ENCODE measurements around the gene PRKAA2.
"Not testable (repeated sequence)": the region's sequence is repeated elsewhere in the genome, so short reads cannot be mapped to it uniquely, and the experiment has no call there.

The PRKAA2 gene

DNA sequence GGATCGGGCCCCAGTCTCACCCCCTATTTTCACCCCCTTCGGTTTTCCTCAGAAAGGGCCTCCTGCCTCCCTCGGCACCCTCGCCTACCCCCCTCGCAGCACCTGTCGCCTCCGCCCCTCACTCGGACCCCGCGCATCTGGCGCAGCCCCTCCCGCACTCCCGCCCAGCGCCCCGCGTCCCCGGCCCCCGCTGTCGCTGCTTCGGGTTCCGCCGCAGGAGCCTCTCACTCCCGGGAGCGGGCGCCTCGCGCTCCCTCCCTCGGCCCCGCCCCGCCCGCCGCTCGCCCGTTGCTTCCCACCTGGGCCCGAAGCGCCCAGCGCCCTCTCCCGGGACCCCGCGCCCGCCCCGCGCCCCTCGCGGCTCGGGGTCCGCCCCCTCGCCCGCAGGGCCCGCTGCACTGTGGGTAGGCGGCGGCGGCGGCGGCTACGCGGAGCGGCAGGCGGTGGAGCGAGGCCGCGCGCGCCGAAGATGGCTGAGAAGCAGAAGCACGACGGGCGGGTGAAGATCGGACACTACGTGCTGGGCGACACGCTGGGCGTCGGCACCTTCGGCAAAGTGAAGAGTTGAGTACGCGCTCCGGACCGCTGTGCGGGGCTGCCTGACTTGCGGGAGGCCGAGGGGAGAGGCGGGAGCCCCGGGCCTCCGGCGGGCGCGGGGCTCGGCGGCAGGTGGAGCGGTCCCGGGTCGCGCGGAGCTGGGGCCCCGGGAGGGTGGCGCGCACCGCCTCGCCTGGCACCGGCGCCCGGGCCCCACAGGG lies at the start of gene PRKAA2:
Gene PRKAA2 (plus strand): TSS at position 396 of the 758 bp plus-strand sequence. CDS start 74 bp downstream, at position 470.
- peak; percentile 43 for DNase-seq

DNA sequence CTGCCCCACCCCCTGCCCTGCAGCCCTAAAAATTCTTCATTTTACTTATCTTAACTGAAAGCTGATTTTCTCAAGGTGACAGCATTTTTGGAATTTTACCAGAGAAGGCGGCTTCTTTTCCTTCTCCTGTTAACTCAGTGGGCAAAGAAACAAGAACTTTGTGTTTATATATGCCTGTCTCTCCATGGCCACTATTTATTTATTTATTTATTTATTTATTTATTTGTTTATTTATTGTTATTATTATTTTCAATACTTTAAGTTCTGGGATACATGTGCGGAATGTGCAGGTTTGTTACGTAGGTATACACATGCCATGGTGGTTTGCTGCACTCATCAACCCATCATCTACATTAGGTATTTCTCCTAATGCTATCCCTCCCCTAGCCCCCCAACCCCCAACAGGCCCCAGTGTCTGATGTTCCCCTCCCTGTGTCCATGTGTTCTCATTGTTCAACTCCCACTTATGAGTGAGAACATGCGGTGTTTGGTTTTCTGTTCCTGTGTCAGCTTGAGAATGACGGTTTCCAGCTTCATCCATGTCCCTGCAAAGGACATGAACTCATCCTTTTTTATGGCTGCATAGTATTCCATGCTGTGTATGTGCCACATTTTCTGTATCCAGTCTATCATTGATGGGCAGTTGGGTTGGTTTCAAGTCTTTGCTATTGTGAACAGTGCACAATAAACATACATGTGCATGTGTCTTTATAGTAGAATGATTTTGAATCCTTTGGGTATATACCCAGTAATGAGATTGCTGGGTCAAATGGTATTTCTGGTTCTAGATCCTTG lies 49.5 kb upstream of the PRKAA2 start:
- not testable (repeated sequence) for DNase-seq

DNA sequence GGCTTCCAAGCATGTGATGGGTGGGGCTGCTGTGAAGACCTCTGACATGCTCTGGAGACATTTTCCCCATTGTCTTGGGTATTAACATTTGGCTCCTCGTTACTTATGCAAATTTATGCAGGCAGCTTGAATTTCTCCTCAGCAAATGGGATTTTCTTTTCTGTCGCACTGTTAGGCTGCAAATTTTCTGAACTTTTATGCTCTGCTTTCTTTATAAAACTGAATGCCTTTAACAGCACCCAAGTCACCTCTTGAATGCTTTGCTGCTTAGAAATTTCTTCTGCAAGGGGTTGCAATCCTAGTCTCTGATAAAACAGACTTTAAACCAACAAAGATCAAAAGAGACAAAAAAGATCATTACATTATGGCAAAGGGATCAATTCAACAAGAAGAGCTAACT lies 35.0 kb upstream of the PRKAA2 start:
- not testable (repeated sequence) for DNase-seq

DNA sequence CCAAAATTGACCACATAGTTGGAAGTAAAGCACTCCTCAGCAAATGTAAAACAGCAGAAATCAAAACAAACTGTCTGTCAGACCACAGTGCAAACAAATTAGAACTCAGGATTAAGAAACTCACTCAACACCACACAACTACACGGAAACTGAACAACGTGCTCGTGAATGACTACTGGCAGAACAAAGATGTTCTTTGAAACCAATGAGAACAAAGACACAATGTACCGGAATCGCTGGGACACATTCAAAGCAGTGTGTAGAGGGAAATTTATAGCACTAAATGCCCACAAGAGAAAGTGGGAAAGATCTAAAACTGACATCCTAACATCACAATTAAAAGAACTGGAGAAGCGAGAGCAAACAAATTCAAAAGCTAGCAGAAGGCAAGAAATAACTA lies 34.3 kb upstream of the PRKAA2 start:
- not testable (repeated sequence) for DNase-seq

DNA sequence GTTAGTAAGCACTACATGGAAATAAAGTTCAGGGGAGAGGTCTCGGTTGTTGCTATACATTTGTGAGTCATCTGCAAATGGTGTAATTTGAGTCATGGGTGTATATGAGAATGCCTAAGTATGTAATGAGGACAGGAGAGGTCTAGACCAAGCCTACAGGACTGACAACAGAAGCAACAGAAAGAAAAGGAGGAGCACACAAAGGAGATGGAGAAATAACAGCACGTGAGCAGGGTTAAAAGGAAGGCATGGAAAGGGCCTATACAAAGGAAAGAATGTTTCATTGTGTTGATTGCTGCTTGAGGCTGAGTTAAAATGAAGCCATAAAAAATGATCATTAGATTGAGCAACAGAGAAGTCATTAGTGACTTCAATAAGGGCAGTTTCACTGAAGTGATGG lies 28.0 kb upstream of the PRKAA2 start:
- no peak for DNase-seq

DNA sequence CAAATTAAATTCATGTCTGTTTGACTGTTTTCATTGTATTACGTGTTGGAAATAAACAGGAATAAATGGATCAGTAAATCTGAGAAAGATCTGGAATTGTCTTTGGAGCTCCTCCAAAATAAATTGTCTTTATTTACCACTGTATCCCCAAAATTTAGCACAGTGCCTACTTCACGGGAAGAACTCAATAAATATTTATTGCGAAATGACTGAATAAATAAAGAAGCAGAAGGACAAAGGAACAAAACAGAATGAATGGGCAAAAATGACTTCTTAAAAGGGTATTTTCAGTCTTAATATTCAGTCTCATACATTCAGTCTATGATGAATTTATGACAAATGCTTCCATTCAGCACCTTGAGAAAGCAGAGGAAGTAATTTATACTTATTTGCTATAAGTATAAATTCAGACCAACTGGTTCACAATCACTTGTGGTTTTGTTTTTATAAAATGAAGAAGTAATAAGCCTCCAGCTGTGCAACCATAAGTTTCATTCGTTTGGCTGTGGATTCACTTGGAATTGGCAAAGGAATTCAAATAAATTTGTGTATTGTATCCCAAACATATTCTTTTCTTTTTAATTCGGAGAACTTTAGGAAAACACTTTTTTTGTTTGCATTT lies 19.2 kb upstream of the PRKAA2 start:
- DNase-seq: peak; percentile 24

DNA sequence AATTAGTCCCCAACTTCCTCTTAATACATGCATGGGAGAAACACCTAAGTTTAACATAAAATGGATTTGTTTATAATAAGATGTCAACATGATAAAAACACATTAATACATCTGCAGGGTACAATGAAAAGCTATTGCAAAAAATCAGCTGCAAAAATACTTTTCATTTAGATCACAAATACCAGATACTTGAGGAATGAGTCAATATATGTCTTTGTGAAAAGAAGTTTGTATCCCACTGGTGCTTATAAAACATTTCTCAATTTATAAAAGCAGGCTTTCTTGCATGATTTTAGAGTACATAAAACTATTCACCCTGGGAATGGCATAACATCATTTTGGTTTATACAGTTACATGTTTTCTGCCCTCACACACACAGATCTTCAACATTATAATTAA lies 18.6 kb upstream of the PRKAA2 start:
- DNase-seq: no peak

DNA sequence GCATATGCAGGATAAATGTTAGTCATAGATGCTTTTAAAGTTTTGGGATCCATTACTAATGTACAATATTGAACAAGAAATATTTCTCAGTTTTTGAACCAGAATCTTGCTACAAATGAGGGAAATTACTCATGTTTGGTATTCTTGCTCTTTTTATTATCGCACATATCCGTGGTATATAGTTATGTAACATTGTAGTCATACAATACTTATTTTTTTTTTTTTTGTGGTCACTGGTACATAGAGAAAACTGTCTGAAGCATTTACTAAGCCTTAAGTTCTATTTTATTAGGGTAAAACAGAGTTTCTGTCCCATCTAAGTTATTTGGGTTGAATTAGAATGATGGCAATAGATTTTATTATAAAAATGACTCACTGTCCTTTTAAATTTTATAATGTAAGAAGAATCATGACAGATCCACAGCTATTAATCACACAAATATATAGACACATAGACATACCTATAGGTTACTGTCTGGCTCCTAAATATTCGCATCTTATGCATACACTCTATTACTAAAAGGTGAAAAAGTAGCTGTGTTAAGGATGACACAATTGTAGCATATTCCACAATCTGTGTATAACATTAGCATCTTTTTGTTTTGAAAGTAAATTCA lies 18.0 kb upstream of the PRKAA2 start:
- DNase-seq: no peak

DNA sequence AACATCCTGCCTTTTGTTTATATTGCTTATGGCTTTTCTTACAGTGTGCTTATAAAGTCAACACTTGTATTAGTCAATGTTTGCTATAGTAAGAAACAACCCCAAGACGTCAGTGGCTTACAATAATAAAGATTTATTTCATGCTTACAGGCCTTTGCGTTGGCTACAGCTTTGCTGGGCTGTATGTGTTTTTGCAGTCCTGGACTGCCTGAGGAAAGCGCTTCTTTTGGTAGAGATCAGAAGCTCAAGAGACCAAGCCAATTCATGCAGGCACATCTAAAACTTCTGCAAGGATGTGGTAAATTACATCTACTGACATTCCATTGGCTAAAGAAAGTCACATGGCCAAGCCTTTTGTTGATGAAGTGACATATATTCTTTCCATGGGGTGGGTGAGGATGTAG lies 17.5 kb upstream of the PRKAA2 start:
- DNase-seq: no peak

DNA sequence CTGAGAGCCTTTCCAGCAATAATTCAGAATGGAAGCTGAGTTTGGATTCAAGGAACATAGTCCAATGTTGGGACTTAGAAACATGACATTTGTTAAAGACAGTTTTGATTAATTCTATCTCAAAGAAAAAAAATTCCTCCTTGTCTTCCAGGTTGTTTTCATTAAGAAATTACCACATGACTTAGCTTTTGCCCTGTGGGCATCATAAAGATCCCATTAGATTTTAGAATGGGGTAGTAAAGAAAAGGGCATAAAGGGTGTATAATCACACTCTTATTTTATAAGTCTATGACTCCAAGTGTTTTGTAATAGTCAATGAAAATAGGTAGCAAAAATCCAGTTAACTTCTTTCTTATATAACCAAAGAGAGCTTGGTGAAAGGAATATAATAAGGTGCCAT lies 14.3 kb upstream of the PRKAA2 start:
- no peak for DNase-seq

DNA sequence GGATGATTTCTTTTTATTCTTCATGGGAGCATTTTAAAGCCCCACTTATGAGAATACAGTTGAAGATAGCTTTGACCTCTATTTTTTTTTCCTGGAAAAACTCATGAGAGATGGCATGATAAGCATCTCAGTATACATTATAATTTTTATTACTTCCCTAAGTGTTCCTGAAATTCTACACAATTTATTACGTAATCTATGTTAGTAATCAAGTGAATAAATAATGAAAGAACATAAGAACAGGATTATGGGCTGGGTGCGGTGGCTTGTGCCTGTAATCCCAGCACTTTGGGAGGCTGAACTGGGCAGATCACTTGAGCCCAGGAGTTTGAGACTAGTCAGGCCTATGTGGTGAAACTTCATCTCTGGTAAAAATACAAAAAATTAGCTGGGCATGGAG lies 13.2 kb upstream of the PRKAA2 start:
- DNase-seq: no peak

DNA sequence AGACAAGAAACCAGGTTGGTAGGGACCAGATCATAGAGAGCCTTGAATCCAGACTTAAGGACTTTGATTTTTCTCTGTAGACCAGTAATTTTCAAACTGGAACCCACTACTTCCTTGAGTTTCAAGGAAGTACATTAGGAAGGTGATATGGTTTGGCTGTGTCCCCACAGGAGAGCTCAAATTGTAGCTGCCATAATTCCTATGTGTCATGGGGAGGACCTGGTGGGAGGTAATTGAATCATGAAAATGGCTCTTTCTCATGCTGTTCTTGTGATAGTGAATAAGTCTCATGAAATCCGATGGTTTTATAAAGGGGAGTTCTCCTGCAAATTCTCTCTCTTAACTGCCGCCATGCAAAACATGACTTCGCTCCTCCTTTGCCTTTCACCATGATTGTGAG lies 10.1 kb upstream of the PRKAA2 start:
- no peak for DNase-seq

DNA sequence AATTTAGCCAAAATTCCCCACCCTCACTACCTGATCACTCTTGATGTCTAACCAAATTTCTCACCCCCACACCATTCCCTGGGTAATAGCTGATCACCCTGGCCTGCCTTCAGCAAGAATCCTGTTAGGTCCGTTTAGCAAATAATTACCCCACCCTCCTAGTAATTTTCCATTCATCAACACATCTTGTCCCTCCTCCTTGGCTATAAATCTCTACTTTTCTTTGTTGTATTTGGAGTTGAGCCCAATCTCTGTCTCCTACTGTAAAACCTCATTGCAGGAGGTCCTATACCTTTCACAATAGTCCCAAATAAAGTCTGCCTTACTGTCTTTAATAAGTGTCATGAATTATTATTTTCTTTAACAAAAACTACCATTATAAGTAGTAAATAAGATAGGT lies 6.9 kb upstream of the PRKAA2 start:
- DNase-seq: no peak

DNA sequence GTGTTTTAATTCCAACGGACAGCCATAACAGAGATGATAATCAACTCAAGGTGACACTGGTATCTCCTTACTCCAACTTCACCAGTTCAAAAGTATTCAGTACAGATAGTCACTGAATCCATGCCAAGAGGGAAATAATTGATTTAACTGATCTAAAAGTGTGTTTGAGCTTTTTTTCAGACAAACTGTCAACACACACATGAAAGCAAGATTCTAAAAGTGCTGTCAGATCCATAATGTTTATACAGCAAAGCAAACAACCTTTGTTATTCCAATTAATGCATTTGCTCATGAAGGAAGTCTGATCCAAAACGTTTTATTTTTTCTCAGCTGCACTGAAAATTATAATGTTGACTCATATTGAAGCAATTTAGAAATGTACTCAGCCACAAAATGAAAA lies 5.9 kb upstream of the PRKAA2 start:
- no peak for DNase-seq

DNA sequence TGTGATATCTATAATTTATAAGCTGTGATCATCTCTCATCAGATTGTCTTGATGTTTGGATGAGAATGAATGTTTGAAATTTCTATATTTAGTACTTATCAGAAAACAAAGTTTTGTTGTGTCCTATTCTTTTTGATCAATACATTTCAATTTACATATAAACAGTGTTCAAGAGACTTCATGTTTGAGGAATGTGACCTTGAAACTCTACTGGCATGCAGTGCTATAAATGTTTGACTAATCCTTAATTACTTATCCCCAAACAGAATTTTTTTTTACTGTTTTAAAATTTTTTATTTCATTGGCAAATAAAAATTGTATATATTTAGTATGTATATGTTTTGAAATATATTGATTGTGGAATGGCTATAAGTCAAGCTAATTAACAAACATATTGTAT lies 1.5 kb upstream of the PRKAA2 start:
- no peak for DNase-seq

DNA sequence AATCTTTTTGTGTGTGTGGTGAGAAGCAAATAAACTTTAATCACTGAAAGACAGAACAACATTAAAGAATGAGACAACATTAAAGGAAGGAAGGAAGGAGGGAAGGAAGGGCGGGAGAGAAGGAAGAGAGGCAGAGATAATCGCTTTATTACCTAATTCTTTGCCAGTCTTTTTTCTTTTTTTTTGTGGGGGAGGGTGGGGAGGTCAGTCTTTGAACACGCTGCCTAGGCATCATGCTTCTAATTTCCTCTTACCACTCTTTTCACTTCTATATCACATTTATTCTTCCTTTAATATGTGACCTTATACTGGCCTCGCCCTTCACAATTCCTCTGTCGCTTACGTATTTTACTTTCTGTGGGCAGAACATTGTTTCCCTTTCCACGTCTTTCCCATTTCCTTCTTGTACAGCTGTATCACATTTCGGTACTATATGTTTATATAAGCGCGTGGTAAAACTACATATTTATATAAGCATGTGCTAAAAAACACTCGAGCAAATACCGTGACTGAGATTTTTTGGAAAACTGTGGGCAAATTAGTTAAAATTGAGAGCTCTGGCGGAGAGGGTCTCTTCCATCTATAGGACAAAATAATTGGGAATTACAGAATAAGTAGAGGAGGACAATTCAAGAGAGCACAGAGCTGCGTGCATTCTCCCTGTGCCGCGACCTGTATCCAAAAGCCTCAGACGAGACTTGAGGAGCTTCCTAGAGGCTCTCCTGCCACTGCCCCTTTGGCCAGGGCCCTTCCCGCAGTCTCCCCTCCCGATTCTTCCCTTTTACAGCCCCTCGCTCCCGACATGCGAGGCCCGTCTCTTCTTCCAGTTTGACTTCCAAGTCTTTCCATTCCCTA lies 823 bp upstream of the PRKAA2 start:
- no peak for DNase-seq

DNA sequence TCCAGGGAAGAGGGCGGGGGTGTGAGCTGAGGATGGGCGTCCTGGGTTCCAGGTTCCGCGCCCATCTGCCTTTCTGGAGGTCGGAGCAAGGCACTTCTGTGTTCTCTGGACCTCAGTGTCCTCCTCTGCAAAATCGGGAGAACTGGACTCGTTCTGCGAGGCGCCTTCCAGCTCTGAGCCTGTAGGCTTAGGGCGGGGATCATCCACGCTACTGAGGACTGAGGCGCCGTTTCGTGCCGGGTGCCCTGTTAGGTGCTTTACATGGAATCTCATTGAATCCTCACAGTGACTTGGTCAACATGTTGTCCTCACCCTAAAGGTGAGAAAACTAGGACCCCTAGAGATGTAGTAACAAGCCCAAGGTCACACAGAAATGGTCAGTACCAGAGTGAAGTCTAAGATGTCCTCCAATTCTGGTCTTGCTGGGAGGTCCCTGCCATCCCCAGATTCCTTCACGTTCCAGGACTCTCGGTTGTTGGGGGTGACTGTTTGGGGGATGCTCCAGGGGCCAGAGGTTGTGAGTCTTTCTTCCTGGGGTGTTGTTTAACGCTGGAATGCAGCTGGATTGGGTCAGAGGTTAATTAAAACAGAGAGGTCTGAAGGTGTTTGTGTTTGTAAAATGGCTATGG lies 677 bp downstream of the PRKAA2 start:
- no peak for DNase-seq

DNA sequence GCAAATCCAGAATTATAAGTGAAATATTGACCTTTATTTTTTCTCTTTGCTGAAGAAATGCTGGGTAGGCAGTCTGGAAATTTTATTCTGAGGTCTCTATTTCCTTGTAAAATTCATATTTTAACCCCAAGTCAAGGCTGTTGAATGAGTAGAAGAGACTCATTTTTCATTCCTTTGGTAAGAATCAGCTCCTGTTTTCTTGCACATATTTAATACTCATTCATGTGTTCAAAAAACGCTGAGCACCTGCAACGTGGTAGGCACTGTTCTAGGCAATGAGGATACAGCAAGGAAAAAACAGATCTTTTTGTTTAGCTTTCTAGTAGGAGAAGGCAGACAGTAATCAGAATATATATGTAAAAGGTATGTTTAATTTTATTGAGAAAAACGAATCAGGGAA lies 1.5 kb downstream of the PRKAA2 start:
- no peak for DNase-seq

DNA sequence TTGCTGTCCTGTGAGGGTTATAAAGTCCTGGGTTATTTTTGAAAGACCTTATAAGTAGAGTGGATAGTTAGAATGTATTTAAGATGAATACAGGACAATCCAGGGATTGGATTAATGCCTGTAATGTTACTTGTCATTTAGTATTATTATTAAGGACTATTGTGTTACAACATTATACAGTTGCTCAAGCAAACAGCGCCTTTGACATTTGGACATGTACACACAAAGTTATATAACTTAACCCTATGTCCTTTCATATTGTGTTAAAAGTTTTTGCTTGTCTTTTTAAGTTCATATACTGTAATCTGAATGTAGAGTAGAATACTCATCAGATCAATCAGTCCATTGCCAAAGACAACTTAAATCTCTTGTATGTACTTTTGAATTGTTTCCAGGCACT lies 2.0 kb downstream of the PRKAA2 start:
- DNase-seq: no peak

DNA sequence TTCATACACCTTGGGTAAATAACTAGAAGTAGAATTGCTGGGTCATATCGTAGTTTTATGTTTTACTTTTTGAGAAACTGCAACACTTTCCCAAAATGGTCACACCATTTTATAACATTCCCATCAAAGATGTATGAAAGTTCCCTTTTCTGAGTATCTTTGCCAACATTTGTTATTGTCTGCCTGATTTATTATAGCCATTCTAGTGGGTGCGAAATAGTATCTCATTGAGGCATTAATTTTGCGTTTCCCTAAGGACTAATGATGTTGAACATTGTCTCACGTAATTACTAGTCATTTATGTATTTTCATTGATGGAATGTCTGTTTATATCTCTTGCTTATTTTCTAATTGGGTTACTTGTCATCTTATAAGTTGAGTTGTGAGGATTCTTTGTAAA lies 3.4 kb downstream of the PRKAA2 start:
- no peak for DNase-seq

DNA sequence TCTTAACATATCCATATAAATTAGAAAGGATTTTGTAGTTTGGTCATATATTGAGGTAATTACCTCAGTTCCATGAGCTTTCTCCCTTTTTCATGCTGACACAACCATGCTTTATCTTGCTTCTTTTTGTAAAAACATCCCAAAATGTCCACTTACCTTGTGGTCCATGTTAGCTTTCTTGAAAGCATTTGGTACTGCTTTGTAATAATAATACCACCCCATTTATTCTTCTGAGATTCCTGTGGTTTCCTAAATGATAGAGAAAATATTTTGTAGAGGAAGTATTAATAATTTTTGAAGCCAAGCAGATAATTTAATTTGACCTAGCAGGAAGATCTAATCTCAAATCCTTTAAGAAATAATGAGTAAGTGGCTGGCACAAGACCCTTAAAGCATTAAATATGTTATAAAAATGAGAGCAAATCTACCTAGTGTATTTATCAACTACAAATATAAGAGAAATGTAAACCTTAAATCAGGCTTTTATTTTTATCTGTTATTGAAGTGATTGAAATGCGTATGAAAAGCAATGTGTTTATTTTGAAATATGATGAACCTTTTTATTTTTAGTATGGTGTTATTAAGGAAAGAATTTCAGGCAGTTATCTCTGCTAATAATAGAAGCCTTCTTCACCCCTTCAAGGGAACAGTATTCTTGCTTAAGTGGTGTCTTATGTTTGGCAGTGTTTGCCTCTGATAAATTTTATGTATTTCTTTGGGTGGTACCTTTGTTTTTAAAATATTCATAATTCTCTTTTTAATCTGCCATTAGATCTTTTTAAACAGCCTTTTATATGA lies 9.2 kb downstream of the PRKAA2 start:
- no peak for DNase-seq
